Lower leg skin (tissue), 3 donors: ENCODE data around the gene ZNF687.

Experiments
- POLR2A ChIP-seq, 2 donors: fragments of 450-650 bp; IDR thresholded peaks; one replicate each; pipeline ENCODE4 v1.6.1; 2016 to 2017; ENCODE audit warnings: antibody characterized with exemption in 2 of 2, mild to moderate bottlenecking in 1 of 2, moderate library complexity in 1 of 2
- TF ChIP-seq, protein P1 (sequence below), 3 donors: fragments of 450-650 bp; IDR thresholded peaks; one replicate each; pipeline ENCODE4 v1.5.1; 2016; ENCODE audit warnings: antibody characterized with exemption in 3 of 3, mild to moderate bottlenecking in 3 of 3, moderate library complexity in 2 of 3

DNA sequence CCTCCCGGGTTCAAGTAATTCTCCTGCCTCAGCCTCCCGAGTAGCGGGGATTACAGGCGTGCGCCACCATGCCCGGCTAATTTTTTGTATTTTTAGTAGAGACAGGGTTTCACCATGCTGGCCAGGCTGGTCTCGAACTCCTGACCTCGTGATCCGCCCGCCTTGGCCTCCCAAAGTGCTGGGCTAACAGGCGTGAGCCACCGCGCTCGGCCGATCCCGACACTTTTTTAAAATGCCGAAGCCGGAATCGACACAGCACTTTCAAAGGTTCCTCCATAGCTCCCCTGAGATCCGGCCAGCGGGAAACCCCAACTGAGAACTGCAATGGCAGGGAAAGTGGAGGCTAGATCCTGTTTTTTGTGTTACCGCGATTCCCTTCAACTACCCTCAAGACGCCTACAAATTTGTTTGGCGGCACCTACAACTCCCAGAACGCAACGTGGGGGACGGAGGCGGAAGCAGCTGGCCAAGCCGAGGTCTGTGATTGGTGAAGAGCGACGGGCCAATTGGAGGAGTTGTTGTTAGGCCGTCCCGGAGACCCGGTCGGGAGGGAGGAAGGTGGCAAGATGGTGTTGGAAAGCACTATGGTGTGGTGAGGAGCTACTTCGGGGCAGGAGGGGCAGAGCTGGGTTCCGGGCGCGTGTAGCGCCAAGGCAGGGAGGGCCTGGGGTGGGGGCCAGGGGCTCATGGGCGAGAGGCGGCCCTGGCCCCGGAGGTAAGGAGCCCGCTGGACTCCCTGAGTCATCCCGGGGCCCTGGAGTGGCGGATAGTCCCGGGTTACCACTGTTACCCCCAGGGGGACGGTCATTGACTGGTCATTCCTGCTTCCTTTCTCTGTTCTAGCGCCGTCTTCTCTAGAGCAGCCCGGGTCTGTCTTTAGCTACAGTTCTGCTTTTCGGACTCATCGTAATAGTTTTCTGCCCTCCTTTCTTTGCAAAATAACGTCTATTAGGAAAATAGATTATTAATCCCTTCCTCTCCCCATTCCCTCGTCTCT is 27.6 kb upstream of the ZNF687 start, which contains the start of gene PSMD4:
- TF ChIP-seq, protein P1, sequence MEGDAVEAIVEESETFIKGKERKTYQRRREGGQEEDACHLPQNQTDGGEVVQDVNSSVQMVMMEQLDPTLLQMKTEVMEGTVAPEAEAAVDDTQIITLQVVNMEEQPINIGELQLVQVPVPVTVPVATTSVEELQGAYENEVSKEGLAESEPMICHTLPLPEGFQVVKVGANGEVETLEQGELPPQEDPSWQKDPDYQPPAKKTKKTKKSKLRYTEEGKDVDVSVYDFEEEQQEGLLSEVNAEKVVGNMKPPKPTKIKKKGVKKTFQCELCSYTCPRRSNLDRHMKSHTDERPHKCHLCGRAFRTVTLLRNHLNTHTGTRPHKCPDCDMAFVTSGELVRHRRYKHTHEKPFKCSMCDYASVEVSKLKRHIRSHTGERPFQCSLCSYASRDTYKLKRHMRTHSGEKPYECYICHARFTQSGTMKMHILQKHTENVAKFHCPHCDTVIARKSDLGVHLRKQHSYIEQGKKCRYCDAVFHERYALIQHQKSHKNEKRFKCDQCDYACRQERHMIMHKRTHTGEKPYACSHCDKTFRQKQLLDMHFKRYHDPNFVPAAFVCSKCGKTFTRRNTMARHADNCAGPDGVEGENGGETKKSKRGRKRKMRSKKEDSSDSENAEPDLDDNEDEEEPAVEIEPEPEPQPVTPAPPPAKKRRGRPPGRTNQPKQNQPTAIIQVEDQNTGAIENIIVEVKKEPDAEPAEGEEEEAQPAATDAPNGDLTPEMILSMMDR (IDR thresholded peaks at IDR 0.05), result no peak
- no peak for TF ChIP-seq POLR2A (IDR thresholded peaks at IDR 0.05)
